HG02763 (cell line): ENCODE data around the gene TSC2.
"Not testable (repeated sequence)": the region's sequence is repeated elsewhere in the genome, so short reads cannot be mapped to it uniquely, and the experiment has no call there.

Experiments used
- ATAC-seq: cut with Tn5 transposase; IDR thresholded peaks from one replicate; pipeline ENCODE4 v1.9.1; 2021; ENCODE audit warnings: mild to moderate bottlenecking, moderate library complexity; ENCODE audit not compliant: unreplicated experiment

The TSC2 gene

DNA sequence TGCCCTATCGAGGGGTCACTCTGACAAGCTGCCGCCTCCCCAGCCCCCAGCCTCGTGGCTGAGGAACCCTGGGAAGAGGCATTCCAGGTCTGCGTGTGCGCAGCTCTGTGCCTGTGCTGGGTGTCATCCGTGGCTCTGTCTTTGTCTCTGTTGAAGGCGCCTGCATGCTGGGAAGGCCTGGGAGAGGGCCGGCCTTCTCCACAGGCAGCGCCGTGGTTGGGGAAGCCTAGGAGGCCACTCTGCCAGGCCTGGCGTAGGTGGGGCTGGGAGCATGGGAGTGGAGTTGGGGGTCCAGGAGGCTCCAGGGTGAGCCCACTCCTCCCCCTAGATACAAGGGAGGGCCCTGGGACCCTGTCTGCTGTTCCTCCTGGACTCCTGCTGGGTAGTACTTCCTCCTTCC lies 17.7 kb upstream of the TSC2 start:
- no peak for ATAC-seq

DNA sequence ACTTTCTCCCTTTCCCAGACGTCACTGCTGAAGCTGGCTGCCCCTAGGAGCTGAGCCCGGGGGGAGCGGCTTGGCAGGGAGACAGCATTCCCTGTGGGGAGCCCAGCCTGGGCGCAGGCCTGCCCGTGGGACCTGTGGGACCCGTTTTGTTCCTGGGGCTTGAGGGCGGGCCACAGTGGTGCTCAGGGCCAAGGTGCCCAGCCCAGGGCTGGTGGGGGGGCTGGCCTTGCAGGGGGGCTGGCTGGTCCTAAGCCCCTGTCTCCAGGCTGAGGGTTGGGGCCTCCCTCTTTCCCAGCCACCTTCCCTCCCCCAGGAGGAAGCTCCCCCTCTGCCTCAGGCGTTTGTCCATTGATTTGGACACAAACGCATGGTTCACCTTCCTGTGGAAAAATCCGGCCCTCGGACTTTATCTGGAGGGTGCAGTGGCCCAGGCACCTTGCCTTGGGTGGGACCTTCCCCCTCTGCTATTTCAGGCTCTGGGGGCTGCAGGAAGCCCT lies 16.7 kb upstream of the TSC2 start:
- no peak for ATAC-seq

DNA sequence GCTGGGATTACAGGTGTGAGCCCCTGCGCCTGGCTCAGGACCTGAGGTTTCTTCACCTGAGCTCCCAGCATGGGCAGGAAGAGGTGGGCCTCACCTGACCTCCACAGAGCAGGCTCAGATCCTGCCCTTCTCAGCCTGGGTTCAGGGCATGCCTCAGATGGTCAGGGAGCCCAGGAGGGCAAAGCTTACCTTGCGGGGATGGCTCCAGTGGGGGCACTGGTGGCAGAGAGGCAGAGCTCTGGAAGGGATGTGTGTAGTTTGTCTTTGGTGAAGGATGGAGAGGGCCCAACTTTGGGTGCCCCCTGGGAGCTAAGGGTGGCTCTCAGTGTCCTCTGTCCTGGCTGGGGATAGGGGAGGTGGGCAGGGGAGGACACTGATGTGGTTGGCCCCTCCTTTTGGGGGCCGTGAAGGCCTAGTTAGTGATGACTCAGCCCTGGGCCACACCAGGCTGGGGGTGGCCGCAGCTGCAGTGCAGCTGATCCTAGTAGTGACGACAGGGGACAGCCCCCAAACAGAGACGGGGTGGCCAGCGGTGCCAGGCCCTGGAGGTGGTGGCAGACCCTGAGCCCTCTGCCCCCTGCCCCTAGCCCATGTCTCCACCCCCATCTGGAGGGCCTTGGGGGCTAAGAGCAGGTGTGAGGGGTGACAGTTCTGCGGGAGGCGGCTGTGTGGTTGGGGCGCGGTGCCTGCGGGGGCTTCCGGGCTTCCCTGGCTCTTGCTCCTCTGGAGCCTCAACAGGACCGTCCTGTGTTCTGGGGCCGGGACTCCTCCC lies 15.3 kb upstream of the TSC2 start:
- ATAC-seq, result no peak

DNA sequence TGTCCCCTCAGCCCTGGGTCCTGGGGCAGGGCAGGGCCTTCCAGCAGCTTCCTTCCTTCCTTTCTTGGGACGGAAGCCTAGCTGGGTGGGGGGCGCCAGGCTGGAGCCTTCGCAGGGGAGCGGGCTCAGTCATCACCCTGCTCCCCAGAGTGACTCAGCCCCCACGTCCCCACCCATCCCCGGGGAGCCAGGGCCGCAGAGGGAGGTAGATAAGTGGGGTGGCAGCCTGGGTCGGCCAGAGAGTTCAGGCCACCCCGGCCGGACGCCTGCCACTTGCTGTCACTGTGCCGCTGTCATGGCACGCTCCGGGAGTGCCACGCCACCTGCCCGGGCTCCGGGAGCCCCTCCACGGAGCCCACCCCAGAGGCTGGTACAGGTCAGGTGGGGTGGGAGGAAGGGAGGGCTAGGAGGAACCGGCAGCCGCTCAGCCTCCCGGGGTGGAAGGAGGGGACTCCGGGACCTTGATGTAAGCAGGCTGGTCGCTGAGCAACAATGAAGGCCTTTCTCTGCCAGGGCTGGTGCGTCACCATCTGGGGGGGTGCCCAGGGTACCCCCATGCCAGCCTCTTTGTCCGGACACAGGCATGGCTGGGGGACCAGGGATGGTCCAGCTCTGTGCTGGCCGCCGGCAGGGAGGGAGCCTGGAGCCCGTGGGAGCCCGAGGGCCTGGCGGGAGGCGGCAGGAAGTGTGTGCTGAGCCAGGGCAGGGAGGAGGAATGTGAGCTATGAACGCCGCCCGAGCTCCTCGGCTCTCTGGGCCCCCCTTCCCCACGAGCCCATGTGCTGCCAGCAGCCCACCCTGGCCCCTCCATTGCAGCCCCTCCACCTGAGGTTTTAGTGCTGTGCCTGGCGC lies 14.5 kb upstream of the TSC2 start:
- ATAC-seq, result no peak

- ATAC-seq, result not testable (repeated sequence)
These were observed 13.7 kb upstream of the TSC2 start for GRCh38 chr16:2033909-2034695.

DNA sequence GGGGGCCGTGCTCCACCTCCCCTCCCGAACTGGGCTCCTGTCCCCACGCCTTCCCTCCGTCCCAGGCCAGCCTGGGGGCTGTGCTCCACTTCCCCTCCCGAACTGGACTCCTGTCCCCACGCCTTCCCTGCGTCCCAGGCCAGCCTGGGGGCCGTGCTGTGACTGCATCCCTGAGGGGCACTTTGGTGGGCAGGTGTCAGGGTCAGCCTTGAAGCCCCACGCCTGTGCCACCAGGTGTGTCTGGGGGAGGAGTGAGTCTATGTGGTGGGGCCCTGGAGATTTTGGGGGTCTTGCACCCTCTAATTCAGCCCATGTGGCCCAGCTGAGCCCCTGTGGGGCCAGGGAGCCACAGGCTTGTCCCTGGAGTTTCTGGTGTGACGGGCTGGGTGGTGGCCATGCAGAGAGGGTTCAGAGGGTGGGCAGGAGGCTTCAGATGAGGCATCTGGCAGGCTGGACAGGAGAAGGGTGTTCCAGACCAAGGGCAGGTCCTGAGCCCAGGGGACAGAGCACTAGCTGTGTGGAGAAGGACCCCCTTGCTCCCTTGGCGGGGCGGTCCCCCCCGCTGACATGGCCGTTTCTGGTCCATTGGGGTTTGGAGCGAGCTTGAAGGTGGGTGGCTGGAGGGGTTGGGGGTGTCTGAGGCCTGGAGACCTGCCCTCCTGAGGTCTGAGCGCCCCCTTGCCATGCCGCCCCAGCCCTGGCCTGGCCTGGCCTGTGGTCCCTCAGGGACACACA lies 12.9 kb upstream of the TSC2 start:
- no peak for ATAC-seq

- ATAC-seq, result no peak
These were observed 12.2 kb upstream of the TSC2 start for GRCh38 chr16:2035431-2036199.

GRCh38 chr16:2036200-2036966 lies 11.4 kb upstream of the TSC2 start:
- no peak for ATAC-seq

DNA sequence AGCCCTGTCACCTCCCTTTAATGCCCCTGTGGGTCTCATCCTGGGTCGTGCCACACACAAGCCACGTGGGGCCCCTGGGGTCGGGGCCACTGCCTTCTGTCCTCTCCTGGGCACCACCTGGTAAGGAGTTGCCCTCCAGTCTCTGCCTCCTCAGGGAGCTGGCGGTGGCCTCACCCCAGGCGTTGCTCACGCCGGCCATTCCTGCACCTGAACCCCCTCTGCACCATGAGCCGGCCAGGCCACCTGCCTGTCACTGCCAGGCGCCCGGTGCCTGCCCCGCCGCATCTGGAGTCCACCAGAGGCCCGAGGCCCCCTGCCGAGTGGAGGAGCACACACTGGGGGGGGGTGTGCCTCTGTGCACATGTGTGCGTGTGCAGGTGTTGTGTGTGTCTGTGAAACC lies 10.7 kb upstream of the TSC2 start:
- ATAC-seq, result no peak

DNA sequence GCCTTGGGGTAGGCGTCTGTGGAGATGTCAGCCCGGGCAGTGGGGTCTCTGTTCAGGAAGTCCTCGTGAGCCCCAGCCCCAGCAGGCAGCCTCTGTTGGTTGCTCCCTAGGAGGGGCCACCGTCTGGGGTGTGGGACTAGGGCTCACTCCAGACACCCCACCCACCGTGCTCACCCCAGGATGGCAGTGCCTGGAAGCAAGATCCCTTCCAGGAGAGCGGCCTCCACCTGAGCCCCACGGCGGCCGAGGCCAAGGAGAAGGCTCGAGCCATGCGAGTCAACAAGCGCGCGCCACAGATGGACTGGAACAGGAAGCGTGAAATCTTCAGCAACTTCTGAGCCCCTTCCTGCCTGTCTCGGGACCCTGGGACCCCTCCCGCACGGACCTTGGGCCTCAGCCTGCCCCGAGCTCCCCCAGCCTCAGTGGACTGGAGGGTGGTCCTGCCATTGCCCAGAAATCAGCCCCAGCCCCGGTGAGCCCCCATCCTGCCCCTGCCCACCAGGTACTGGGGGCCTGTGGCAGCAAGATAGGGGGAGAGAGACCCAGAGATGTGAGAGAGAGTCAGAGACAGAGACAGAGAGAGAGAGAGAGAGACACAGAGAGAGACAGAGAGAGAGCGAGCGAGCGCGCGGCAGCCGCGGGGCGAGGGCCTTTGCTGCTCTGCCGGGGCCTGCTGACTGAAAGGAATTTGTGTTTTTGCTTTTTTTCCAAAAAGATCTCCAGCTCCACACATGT lies 10.0 kb upstream of the TSC2 start:
- ATAC-seq, result no peak

GRCh38 chr16:2038382-2039231 lies 9.2 kb upstream of the TSC2 start:
- ATAC-seq, result no peak

GRCh38 chr16:2039274-2040031 lies 8.3 kb upstream of the TSC2 start:
- ATAC-seq, result no peak

DNA sequence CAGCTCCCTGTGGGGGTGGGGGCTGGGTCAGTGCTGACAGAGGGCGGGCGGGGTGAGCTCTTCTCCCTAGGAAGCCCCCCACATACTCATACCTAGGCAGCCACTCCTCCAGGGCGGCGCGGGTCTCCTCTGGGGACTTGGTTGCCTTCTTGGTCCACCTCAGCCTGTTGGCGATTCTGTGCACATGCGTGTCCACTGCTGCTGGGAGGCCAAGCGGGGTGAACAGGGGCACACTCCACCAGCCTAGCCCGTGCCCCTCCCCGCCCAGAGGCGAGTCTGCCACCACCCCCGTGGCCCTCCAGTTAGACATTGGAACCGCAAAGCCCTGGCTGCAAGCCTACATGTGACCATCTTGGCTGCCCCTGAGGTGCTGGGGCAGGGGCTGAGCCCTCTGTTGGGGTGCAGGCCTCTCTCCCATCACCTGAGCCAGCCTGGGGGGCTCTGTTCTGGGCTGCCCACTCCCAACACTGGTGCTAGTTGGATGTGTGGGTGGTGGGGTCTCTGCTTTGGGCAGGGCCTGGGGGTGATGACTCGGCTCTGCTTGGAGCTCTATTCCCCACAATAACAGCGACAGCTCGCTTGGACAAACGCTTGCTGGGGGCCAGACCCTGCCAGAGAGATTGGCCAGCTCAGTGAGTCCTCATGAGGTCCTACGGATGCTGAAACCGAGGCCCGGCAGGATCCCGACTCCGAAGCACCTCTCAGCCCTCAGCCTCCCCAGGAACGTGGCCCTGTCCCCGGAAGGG lies 7.6 kb upstream of the TSC2 start:
- ATAC-seq, result no peak

DNA sequence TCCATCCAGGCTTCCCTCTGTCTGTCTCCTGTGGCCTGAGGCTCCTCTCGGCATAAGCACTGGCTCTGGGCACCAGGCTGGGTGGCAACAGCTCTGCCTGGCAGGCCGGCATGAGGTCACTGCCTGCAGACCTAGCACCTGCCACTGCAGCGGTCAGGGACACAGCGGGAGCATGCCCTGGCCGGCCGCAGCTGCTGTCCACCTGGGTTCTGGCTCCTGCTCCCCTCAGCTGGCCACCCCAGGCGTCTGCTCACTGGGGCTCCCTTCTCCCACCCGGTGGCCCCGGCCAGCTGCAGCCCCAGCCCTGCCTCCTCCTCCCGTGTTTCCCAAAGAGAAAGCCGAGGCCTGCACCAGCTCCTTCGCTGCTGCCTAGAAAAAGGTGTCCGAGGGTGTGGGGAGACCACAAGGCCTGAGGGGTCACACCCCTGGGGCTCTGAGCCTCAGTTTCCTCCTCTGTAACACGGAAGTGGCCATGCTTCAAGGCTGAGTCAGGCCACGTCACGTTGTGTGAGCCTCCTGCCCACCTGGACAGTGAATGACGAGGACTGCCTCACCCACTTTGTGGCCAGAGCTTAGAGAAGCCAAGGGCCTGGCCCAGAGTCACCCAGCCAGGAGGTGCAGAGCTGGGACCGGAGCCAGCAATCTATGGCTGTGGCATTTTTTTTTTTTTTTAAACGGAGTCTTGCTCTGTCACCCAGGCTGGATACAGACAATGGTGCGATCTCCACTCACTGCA lies 6.8 kb upstream of the TSC2 start:
- ATAC-seq, result no peak
